ENCODE measurements around the gene TBX15. TPM values are rescaled to one million over a fixed set of nuclear protein-coding genes. Genes with fewer than 3 reads are reported as not detected.

The TBX15 gene
- total and polyA plus RNA-seq, 9 donors = 0.08 to 0.60 (median 0.20) TPM; not detected in 1

DNA sequence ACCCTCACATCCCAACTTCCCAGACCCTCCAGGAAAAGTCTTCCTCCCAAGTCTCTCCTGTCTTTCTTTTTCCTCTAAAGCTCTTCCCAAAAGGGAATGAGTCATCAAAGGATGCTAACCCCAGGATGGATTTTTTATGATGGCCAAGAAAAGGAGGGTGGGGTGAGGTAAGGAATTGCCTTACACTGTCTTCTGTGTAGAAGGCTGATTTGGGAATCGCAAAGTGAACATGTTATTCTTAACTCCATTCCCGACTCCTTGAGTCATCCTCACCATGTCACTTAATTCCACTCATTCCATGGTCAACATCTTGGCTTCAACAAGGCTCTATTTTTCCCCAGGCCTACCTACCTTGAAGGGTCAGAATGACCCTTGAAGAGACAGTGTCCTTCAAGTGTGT is 44.0 kb downstream of the TBX15 start:
- no peak for TF ChIP-seq POLR2A (IDR thresholded peaks at IDR 0.05)
- no peak for TF ChIP-seq EP300 (IDR thresholded peaks at IDR 0.05)
- TF ChIP-seq, protein P1, sequence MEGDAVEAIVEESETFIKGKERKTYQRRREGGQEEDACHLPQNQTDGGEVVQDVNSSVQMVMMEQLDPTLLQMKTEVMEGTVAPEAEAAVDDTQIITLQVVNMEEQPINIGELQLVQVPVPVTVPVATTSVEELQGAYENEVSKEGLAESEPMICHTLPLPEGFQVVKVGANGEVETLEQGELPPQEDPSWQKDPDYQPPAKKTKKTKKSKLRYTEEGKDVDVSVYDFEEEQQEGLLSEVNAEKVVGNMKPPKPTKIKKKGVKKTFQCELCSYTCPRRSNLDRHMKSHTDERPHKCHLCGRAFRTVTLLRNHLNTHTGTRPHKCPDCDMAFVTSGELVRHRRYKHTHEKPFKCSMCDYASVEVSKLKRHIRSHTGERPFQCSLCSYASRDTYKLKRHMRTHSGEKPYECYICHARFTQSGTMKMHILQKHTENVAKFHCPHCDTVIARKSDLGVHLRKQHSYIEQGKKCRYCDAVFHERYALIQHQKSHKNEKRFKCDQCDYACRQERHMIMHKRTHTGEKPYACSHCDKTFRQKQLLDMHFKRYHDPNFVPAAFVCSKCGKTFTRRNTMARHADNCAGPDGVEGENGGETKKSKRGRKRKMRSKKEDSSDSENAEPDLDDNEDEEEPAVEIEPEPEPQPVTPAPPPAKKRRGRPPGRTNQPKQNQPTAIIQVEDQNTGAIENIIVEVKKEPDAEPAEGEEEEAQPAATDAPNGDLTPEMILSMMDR (IDR thresholded peaks at IDR 0.05) = no peak

GRCh38 chr1:118940957-118941356 is 47.2 kb downstream of the TBX15 start:
- Histone ChIP-seq H3K27me3 (no peaks in the 10 kb centered on the region), H3K36me3 (no peaks in the 10 kb centered on the region)
- intact Hi-C loops (cut with DNase I) = no loop called here

More for the DNA sequence above, 44.0 kb downstream of the TBX15 start:
- 84 to 93% (median 92%) methylated on average over 2 of the region's 2 CpGs for WGBS, 3 donors
- DNase-seq = no peak
- Histone ChIP-seq H3K4me3 (no peak overlapping the region), H3K9me3 (no peaks in the 10 kb centered on the region), H3K36me3 (no peaks in the 10 kb centered on the region), H3K4me1 (ENCODE audit: insufficient read depth) (no peaks in the 10 kb centered on the region), H3K27me3 (no peaks in the 10 kb centered on the region), H3K27ac (no peak overlapping the region)
- intact Hi-C loops (cut with DNase I) = no loop called here

GRCh38 chr1:118937413-118938072 is 50.6 kb downstream of the TBX15 start:
- no peaks in the 10 kb centered on the region for H3K9me3 ChIP-seq
- H3K27me3 ChIP-seq = no peaks in the 10 kb centered on the region
- WGBS, 3 donors = 71 to 77% (median 76%) methylated on average over 4 of the region's 4 CpGs
- no peak overlapping the region for H3K4me3 ChIP-seq
- no peak for DNase-seq
- TF ChIP-seq POLR2A (IDR thresholded peaks at IDR 0.05) (no peak), EP300 (IDR thresholded peaks at IDR 0.05) (no peak)
- TF ChIP-seq, protein P1 (IDR thresholded peaks at IDR 0.05) = no peak
- no peaks in the 10 kb centered on the region for H3K4me1 ChIP-seq (ENCODE audit: insufficient read depth)
- no peaks in the 10 kb centered on the region for H3K36me3 ChIP-seq
- no peak overlapping the region for H3K27ac ChIP-seq
- intact Hi-C loops (cut with DNase I) = no loop called here

More at GRCh38 chr1:118940957-118941356, 47.2 kb downstream of the TBX15 start:
- Histone ChIP-seq H3K9me3 (no peaks in the 10 kb centered on the region), H3K4me1 (ENCODE audit: insufficient read depth) (no peaks in the 10 kb centered on the region), H3K4me3 (no peak overlapping the region), H3K27ac (no peak overlapping the region)
- 50 to 75% (median 74%) methylated on average over 3 of the region's 3 CpGs for WGBS, 3 donors
- TF ChIP-seq POLR2A (IDR thresholded peaks at IDR 0.05) = no peak
- TF ChIP-seq, protein P1 (IDR thresholded peaks at IDR 0.05) = no peak
- no peak for DNase-seq

- TF ChIP-seq, protein P1 (IDR thresholded peaks at IDR 0.05) = no peak
- Histone ChIP-seq H3K9me3 (no peaks in the 10 kb centered on the region), H3K36me3 (no peaks in the 10 kb centered on the region), H3K27ac (no peak overlapping the region), H3K4me3 (no peak overlapping the region), H3K4me1 (ENCODE audit: insufficient read depth) (no peaks in the 10 kb centered on the region), H3K27me3 (no peaks in the 10 kb centered on the region)
- DNase-seq = no peak
- WGBS, 3 donors = 6 to 42% (median 19%) methylated on average over 1 of the region's 1 CpG
- intact Hi-C loops (cut with DNase I) = no loop called here
Measured at GRCh38 chr1:118934706-118935105, 53.4 kb downstream of the TBX15 start.
